Ishikawa (cell line): Measurements from ENCODE around the gene IGSF3.

Experiments used
- CEBPB ChIP-seq: IDR thresholded peaks from 2 replicates; pipeline ENCODE4 v1.6.1; 2012
- CREB1 ChIP-seq: IDR thresholded peaks from 2 replicates; pipeline ENCODE4 v1.6.1; 2012; ENCODE audit warnings: low read depth
- EGR1 ChIP-seq: IDR thresholded peaks from 2 replicates; pipeline ENCODE4 v1.6.1; 2012
- EP300 ChIP-seq: IDR thresholded peaks from 2 replicates; pipeline ENCODE4 v1.6.1; 2012; ENCODE audit warnings: borderline replicate concordance
- FOXM1 ChIP-seq: IDR thresholded peaks from 2 replicates; pipeline ENCODE4 v1.6.1; 2012; ENCODE audit warnings: low read depth, borderline replicate concordance
- NFIC ChIP-seq: IDR thresholded peaks from 2 replicates; pipeline ENCODE4 v1.6.1; 2012
- RAD21 ChIP-seq: IDR thresholded peaks from 2 replicates; pipeline ENCODE4 v1.6.1; 2012; ENCODE audit warnings: low read depth
- TAF1 ChIP-seq: IDR thresholded peaks from 2 replicates; pipeline ENCODE4 v1.6.1; 2012; ENCODE audit warnings: low read depth, mild to moderate bottlenecking
- TCF12 ChIP-seq: IDR thresholded peaks from 2 replicates; pipeline ENCODE4 v1.6.1; 2012; ENCODE audit warnings: low read depth
- TEAD4 ChIP-seq: IDR thresholded peaks from 2 replicates; pipeline ENCODE4 v1.6.1; 2012
- USF1 ChIP-seq: IDR thresholded peaks from 2 replicates; pipeline ENCODE4 v1.6.1; 2012
- YY1 ChIP-seq: IDR thresholded peaks from 2 replicates; pipeline ENCODE4 v1.6.1; 2012; ENCODE audit warnings: low read depth
- ZBTB7A ChIP-seq: IDR thresholded peaks from 2 replicates; pipeline ENCODE4 v1.6.1; 2012; ENCODE audit warnings: low read depth
- TF ChIP-seq, protein P1 (sequence below): IDR thresholded peaks from 2 replicates; pipeline ENCODE4 v1.6.1; 2012; ENCODE audit warnings: low read depth, mild to moderate bottlenecking
- TF ChIP-seq, protein P2 (sequence below): IDR thresholded peaks from 2 replicates; pipeline ENCODE4 v1.6.1; 2012

Gene IGSF3

GRCh38 chr1:116538544-116538943 is 129.0 kb downstream of the IGSF3 start:
- TF ChIP-seq, protein P1, sequence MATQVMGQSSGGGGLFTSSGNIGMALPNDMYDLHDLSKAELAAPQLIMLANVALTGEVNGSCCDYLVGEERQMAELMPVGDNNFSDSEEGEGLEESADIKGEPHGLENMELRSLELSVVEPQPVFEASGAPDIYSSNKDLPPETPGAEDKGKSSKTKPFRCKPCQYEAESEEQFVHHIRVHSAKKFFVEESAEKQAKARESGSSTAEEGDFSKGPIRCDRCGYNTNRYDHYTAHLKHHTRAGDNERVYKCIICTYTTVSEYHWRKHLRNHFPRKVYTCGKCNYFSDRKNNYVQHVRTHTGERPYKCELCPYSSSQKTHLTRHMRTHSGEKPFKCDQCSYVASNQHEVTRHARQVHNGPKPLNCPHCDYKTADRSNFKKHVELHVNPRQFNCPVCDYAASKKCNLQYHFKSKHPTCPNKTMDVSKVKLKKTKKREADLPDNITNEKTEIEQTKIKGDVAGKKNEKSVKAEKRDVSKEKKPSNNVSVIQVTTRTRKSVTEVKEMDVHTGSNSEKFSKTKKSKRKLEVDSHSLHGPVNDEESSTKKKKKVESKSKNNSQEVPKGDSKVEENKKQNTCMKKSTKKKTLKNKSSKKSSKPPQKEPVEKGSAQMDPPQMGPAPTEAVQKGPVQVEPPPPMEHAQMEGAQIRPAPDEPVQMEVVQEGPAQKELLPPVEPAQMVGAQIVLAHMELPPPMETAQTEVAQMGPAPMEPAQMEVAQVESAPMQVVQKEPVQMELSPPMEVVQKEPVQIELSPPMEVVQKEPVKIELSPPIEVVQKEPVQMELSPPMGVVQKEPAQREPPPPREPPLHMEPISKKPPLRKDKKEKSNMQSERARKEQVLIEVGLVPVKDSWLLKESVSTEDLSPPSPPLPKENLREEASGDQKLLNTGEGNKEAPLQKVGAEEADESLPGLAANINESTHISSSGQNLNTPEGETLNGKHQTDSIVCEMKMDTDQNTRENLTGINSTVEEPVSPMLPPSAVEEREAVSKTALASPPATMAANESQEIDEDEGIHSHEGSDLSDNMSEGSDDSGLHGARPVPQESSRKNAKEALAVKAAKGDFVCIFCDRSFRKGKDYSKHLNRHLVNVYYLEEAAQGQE, result no peak
- TF ChIP-seq ZBTB7A (no peak), TCF12 (no peak), FOXM1 (no peak), RAD21 (no peak), CREB1 (no peak), EP300 (no peak), TAF1 (no peak)
- TF ChIP-seq, protein P2, sequence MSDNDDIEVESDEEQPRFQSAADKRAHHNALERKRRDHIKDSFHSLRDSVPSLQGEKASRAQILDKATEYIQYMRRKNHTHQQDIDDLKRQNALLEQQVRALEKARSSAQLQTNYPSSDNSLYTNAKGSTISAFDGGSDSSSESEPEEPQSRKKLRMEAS, result no peak

GRCh38 chr1:116537898-116538297 is 129.6 kb downstream of the IGSF3 start:
- TF ChIP-seq TAF1, result no peak
- TF ChIP-seq CREB1, result no peak
- no peak for TF ChIP-seq RAD21
- no peak for TF ChIP-seq TEAD4
- TF ChIP-seq, protein P2, result no peak
- TF ChIP-seq NFIC, result no peak
- TF ChIP-seq, protein P1, result no peak
- no peak for TF ChIP-seq TCF12
- TF ChIP-seq USF1, result no peak
- no peak for TF ChIP-seq FOXM1
- TF ChIP-seq YY1, result no peak
- no peak for TF ChIP-seq ZBTB7A
- no peak for TF ChIP-seq CEBPB
- no peak for TF ChIP-seq EGR1
- TF ChIP-seq EP300, result no peak

DNA sequence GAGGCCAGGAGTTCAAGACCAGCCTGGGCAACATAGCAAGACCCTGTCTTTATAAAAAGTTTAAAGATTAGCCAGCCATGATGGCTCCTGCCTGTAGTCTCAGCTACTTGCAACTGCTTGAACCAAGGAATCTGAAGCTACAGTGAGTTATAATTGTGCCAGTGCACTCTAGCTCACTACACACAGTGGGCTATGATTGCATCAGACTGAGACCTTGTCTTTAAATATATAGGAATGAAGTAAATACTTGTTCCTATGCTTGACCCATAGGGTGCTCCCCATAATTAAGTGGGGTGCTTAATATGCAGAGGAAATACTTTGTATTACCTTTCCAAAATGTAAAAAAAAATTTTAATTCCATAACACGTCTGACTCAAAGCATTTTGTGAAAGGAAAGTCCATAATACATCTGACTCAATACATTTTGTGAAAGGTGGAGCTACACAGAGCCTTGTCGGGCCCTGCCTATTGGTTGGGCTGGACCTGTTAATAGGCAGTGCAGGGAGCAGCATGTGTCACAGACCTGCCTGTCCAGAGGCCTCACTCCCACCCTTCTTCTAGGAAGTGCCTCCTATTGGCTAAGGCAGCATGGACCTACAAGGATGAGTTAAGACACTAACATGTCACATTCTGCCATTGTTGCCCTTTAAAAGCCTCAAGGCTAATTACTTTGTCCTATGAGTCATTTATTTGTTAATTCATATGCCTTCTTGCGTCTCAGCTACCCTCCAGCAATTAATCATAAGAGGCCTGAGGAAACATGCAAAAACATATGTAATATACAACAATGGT is 130.3 kb downstream of the IGSF3 start:
- no peak for TF ChIP-seq RAD21
- no peak for TF ChIP-seq TCF12
- no peak for TF ChIP-seq CREB1
- no peak for TF ChIP-seq TAF1
- no peak for TF ChIP-seq ZBTB7A
- no peak for TF ChIP-seq EGR1
- TF ChIP-seq, protein P1, result no peak
- no peak for TF ChIP-seq EP300
- no peak for TF ChIP-seq TEAD4
- TF ChIP-seq FOXM1, result no peak
- no peak for TF ChIP-seq CEBPB
- no peak for TF ChIP-seq NFIC
- TF ChIP-seq, protein P2, result no peak
- TF ChIP-seq USF1, result no peak
